A549 (cell line): ENCODE measurements around the gene LRTM2.

ENCODE experiments used
- BCL3 ChIP-seq: fragments of >200 bp; sonication (Bioruptor Twin); formaldehyde crosslinking; IDR thresholded peaks from 3 replicates; pipeline ENCODE4 v1.6.1; 2016
- CBX2 ChIP-seq: fragments of 200-600 bp; sonication (generic); IDR thresholded peaks from 2 replicates; pipeline ENCODE4 v1.6.1; 2016; ENCODE audit warnings: low read depth, mild to moderate bottlenecking, borderline replicate concordance
- HOXA7 ChIP-seq: fragments of 250-450 bp; sonication (Bioruptor Pico); IDR thresholded peaks from 2 replicates; pipeline ENCODE4 v1.5.0; 2020; ENCODE audit warnings: mild to moderate bottlenecking, moderate library complexity
- POLR2A ChIP-seq: IDR thresholded peaks from 2 replicates; pipeline ENCODE4 v1.6.1; 2012; ENCODE audit warnings: mild to moderate bottlenecking, low read length
- RFX5 ChIP-seq: fragments of 450-650 bp; IDR thresholded peaks from 2 replicates; pipeline ENCODE4 v1.7.1; 2014; ENCODE audit warnings: antibody characterized with exemption, mild to moderate bottlenecking, moderate library complexity
- SREBF2 ChIP-seq: fragments of 450-650 bp; IDR thresholded peaks from 2 replicates; pipeline ENCODE4 v1.6.1; 2014; ENCODE audit warnings: mild to moderate bottlenecking, moderate library complexity
- ZFP36 ChIP-seq: fragments of 450-650 bp; IDR thresholded peaks from 2 replicates; pipeline ENCODE4 v1.6.1; 2014; ENCODE audit warnings: borderline replicate concordance; ENCODE audit not compliant: partially characterized antibody
- TF ChIP-seq, protein P1 (sequence below): fragments of >200 bp; sonication (Bioruptor Twin); formaldehyde crosslinking; IDR thresholded peaks from 3 replicates; pipeline ENCODE4 v1.5.1; 2016

DNA sequence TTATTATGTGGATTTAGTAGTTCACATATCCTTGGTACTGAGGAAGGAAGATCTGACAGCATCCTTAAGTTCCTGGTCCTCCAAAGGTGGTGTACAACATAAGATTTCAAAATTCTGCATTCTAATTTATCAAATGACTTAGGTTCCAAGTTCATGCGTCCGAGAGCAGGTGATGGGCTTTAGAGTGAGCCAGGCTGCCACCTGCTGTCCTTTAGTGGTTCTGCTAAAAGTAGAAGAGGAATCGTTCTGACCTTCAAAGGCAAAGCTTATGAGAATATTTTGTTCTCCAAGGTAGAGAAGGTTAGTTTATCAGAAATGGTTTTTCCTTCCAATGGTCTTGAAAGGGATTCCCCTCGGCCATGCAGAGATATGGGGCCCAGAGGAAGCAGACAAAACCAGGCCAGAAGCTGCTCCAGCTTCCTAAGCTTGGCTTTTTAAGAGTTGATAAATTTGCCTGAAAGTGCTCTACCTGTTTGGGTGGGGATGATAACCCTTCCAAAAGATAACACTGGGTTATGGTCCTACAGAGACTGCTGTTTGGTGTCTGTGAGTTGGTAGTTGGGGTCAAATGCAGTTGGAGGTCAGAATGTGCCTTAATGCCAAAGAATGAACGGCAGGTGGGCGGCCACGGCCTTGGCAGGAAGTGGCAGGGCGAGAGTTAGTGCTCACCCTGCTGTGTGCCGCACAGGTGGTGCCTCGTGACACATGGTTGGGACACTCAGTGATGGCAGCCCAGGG is 29.1 kb upstream of the LRTM2 start:
- TF ChIP-seq CBX2 (no peak), ZFP36 (no peak), SREBF2 (no peak), POLR2A (no peak), RFX5 (no peak), HOXA7 (CRISPR knock-in tag) (no peak), BCL3 (no peak)
- TF ChIP-seq, protein P1, sequence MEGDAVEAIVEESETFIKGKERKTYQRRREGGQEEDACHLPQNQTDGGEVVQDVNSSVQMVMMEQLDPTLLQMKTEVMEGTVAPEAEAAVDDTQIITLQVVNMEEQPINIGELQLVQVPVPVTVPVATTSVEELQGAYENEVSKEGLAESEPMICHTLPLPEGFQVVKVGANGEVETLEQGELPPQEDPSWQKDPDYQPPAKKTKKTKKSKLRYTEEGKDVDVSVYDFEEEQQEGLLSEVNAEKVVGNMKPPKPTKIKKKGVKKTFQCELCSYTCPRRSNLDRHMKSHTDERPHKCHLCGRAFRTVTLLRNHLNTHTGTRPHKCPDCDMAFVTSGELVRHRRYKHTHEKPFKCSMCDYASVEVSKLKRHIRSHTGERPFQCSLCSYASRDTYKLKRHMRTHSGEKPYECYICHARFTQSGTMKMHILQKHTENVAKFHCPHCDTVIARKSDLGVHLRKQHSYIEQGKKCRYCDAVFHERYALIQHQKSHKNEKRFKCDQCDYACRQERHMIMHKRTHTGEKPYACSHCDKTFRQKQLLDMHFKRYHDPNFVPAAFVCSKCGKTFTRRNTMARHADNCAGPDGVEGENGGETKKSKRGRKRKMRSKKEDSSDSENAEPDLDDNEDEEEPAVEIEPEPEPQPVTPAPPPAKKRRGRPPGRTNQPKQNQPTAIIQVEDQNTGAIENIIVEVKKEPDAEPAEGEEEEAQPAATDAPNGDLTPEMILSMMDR = peak; percentile 91
